HPDE6-E6E7 (cell line): ENCODE results near the gene GNAL.

Source experiments
- DNase-seq: peaks from one replicate; pipeline ENCODE4 v3.0.0; 2011; ENCODE audit warnings: missing footprints; ENCODE audit errors: extremely low spot score

Gene GNAL

GRCh38 chr18:11808001-11808855 is 119.2 kb downstream of the GNAL start:
- peak; percentile 68 for DNase-seq

GRCh38 chr18:11809895-11810294 is 120.8 kb downstream of the GNAL start:
- no peak for DNase-seq

- no peak for DNase-seq
These were observed 121.3 kb downstream of the GNAL start for GRCh38 chr18:11810379-11810778.

- DNase-seq: no peak
These were observed 121.9 kb downstream of the GNAL start for GRCh38 chr18:11811009-11811408.

DNA sequence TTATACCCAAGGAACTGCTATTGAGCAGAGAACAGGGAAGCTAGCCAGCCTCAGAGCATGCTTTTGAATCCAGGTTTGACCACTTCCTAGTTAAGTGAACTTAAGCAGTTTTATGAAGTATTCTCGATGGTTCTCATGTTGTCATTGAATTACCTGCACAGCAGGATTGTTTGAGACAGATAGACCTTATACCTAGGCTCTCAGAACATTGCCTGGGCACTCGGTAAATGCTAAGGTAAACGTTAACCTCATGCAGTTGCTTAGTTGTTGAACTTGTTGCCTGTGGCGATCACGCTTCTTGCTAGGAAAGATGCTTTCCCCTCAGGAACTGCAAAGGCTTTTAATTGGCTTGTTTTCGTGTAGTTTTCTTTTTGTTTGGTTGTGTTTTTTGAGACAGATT is 128.2 kb downstream of the GNAL start:
- no peak for DNase-seq

- no peak for DNase-seq
These were observed 129.6 kb downstream of the GNAL start for GRCh38 chr18:11818486-11819203.

DNA sequence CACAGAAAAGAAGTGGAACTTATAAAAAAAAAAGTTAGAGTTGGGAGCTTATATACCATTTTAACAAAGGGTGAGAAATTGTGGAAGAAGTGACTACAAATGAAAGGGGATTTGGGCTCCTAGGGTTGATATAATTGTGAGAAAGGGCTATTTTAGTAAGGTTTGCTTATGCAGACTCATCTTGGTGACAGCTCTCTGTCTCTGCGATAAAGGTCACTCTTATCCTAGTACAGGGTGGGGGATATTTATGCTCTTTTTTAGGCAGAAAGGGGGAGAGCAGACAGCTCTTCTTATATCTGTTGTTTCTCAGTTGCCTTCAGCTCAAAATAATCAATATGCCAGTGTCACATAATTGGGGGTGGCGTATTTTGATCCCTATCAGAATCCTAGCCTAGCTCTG is 130.9 kb downstream of the GNAL start:
- no peak for DNase-seq

DNA sequence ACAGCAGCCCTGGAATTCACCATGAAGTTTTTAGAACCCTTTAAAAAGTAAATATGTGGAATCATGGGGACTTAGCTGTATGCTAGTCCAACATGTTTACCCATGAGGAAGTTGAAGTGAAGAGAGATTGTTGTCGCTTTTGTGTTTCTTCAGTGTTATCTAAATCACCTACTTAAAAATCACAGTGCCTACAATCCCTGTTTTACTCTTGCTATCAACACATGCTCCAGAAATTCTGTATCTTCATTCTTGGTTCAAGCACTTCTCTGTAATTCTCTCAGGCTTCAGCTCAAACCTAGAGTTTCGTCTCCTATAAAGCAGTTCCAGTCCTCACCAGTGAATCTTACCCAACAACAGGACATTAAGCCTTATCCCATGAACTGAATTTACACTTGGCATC is 131.6 kb downstream of the GNAL start:
- no peak for DNase-seq

- DNase-seq: no peak
These were observed 132.1 kb downstream of the GNAL start for GRCh38 chr18:11821208-11821607.

DNA sequence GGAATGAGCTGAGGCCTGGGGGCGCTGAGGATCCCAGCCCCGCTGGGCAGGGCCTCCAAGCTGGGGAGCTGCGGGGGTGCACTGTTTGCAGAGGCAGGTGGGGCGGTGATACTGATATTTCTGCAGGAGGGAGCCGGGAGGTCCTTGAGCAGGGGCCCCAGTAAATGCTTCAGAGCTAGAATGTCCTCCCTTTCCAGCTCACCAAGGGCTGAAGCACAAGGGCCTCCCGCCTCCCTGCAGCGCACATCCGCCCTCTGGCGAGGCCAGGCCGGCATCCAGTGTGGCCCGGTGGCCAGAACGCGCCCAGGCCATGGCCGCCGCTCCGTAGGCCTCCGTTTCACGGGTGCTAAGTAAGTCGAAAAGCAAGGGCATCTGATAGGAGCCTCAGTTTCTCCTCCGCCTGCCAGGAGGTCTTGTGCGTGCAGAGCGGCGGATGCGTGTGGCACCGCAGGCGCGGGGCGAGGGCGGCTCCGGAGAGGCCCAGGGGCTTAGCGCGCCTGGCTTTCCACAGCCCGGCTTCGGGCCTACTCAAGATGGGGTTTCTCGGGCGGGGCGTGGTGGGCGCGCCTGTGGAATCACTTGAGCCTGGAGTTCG is 132.7 kb downstream of the GNAL start:
- no peak for DNase-seq

GRCh38 chr18:11823545-11823944 is 134.5 kb downstream of the GNAL start:
- no peak for DNase-seq

DNA sequence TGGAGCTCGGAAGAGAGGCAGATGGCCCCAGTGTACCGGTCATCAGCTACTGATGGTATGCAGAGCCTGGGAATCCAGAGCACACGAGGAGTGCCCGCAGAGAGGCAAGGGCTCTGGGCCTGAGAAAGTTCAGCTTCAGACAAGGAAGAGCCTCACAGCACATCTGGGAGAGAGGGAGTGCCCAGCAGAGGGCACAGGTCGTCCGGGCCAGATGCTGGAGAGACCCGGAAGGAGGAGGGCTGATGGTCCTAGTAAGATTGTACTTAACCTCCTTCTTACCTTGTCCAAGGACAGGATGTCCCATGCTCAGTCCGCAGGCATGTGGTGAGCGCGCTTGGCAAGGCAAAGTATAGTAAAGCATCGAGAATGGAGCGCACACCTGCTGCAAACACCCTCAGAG is 137.8 kb downstream of the GNAL start:
- no peak for DNase-seq

DNA sequence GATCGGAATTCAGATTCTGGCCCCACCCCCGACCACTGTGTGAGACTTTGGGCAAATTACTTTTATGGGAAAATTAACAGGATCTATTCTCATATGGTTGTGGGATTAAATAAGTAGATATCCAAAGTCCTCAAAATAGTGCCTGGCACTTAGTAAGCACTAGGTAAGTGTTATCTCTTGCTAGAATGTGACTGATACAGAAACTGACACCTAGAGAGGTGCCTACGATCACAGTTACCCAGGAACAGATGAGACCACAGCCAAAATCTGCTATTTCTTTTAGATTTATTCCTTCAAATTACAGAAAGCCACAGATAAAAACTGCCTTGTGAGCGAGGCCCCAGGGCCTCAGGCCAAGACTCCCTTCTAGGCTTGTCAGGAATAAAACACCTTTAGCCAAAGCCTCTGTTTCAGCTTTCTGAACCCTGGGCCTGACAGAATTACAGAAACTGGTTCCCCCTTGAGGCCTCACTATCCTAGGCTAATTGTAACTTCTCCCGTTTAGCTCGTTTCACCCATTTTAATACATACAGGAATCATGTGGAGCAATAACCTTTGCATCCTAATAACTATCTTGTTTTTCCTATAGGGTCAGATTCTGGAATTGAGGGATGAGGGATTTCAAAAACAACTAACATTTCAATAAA is 139.8 kb downstream of the GNAL start:
- no peak for DNase-seq

GRCh38 chr18:11830585-11830984 is 141.5 kb downstream of the GNAL start:
- DNase-seq: no peak

- DNase-seq: no peak
These were observed 142.9 kb downstream of the GNAL start for GRCh38 chr18:11831921-11832320.

DNA sequence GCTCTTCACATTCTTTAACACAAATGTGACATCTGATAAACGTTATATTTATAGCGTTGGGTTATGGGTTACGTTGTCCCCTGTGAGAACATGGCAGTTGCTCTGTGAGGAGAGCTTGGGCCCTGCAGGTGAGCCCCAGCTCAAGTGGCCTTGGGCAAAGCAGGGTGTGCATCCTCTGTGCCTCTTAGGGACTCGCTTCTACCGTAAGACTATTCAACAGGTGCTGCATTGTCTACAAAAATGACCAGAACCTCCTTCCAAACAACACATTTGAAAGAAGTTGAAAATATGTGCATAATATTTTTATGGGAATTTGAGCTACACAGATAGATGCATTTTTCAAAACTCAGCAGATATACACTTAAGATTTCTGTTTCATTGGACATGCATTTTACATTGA is 145.7 kb downstream of the GNAL start:
- DNase-seq: no peak

DNA sequence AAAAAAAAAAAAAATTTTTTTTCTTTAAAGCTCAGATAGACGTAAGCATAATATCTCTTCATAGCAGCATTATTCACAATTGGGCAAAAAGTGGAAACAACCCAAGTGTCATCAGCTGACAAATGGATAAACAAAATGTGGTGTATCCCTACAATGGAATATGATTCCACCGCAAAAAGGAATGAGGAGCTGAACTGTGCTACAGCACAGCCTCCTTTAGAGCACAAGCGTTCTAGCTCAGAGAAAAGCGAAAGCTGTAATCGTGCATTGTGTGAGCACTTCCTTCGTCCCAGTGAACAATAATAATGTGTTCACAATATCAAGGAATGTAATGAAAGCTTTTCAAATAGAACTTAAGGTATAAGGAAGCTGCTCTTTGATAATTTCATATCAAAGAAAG is 150.5 kb downstream of the GNAL start:
- DNase-seq: no peak

GRCh38 chr18:11840493-11840892 is 151.4 kb downstream of the GNAL start:
- no peak for DNase-seq

- DNase-seq: no peak
These were observed 153.5 kb downstream of the GNAL start for GRCh38 chr18:11842562-11842961.

GRCh38 chr18:11844436-11844835 is 155.4 kb downstream of the GNAL start:
- no peak for DNase-seq

DNA sequence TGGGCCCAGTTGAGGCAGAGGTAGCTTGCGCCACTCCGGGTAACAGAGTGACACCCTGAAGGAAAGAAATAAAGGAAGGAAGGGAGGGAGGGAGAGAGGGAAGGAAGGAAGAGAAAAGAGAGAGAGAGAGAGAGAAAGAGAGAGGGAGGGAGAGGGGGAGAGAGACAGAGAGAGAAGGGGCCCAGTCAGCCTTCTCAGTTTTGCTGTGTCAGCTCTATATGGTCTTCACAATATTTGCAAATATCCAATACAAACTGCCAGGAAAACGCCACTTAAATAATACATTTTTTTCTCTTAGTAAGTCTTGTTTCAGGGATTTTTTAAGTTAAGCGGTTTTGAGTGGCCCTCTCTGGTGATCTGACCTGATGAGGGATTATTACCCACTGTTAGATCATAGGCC is 156.6 kb downstream of the GNAL start:
- no peak for DNase-seq

DNA sequence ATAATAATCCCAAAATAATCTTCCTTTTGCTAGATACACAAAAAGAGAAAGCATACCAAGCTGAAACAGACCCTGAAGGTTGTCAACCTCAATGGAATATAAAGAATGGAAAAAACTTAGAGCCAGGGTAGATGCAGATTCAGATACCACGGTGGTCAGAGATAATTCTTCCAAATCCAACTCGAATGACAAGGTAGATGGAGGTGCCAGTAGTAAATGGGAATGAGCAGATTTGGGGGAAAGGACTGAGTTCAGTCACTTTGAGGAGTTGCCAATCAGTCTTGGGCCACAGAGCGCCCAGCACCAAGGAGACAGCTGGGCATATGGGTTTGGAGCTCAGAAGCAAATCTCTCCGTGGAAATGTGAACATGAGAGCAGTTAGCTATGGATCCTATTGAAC is 158.7 kb downstream of the GNAL start:
- no peak for DNase-seq
